ENCODE data around the gene SH3TC1.

GRCh38 chr4:8258552-8259212, 59.6 kb downstream of the SH3TC1 start:
- TF ChIP-seq EZH2 (IDR thresholded peaks at IDR 0.05) = no peak
- TF ChIP-seq POLR2AphosphoS5 (IDR thresholded peaks at IDR 0.05; ENCODE audit: borderline replicate concordance, low read depth, low read length) = no peak
- TF ChIP-seq FOXP2 (optimal IDR thresholded peaks at IDR 0.05; ENCODE audit: control extremely low read depth, extremely low read length, insufficient read depth) = no peak
